ENCODE data around the gene TSHR. TPM values are rescaled to one million over a fixed set of nuclear protein-coding genes. Genes with fewer than 3 reads are reported as not detected.

Gene TSHR
- total RNA-seq, 1 donor = not detected

GRCh38 chr14:81179631-81180030 is 224.2 kb downstream of the TSHR start:
- H3K27me3 ChIP-seq (ENCODE audit: insufficient read depth, low read length) = no peaks in the 10 kb centered on the region
- peaks cover 14% of the 10 kb centered on the region for H3K4me1 ChIP-seq (ENCODE audit: insufficient read depth, low read length)
- H2AFZ ChIP-seq (ENCODE audit: low read length) = no peak overlapping the region
- no peaks in the 10 kb centered on the region for H3K9me3 ChIP-seq (ENCODE audit: low read depth, low read length)
- H3K4me3 ChIP-seq (ENCODE audit: insufficient read depth, low read length) = no peak overlapping the region
- H4K20me1 ChIP-seq (ENCODE audit: insufficient read depth, low read length) = no peaks in the 10 kb centered on the region
- H3K36me3 ChIP-seq (ENCODE audit: insufficient read depth, low read length) = peaks cover 3% of the 10 kb centered on the region
- peaks cover 15% of the 10 kb centered on the region for H3K79me2 ChIP-seq (ENCODE audit: insufficient read depth, low read length)
- TF ChIP-seq CTCF (IDR thresholded peaks at IDR 0.05; ENCODE audit: extremely low read depth, low read depth, low read length) = no peak
- no peak overlapping the region for H3K27ac ChIP-seq (ENCODE audit: low read depth, low read length)
- DNase-seq (ENCODE audit: insufficient read length, low spot score, missing footprints) = no peak
- no peak overlapping the region for H3K4me2 ChIP-seq (ENCODE audit: insufficient read depth, low read length)

DNA sequence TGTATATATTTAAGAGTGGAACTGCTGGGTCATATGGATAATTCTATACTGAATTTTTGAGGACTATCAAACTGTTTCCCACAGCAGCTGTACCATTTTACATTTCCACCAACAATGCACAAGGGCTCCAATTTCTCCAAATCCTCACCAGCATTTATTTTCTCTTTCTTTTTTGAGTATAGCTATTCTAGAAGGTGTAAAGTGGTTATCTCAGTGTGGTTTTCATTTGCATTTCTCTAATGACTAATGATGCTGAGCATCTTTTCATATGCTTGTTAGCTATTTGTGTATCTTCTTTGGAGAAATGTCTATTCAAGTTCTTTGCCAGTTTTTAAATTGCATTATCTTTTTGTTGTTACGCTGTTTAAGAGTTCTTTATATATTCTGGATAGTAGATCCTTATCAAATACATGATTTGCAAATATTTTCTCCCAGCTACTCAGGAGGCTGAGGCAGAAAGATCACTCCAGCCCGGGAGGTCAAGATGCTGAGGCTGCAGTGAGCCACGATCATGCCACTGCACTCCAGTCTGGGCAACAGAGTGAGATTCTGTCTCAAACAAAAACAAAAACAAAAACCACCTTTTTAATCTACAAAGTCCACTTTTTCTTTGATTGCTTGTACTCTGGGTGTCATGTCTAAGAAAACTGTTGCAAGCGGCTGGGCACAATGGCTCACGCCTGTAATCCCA is 232.6 kb downstream of the TSHR start:
- TF ChIP-seq CTCF (IDR thresholded peaks at IDR 0.05; ENCODE audit: extremely low read depth, low read depth, low read length) = no peak
- no peak for DNase-seq (ENCODE audit: insufficient read length, low spot score, missing footprints)
- Histone ChIP-seq H3K9me3 (ENCODE audit: low read depth, low read length) (no peaks in the 10 kb centered on the region), H3K27me3 (ENCODE audit: insufficient read depth, low read length) (no peaks in the 10 kb centered on the region), H3K4me3 (ENCODE audit: insufficient read depth, low read length) (no peak overlapping the region), H3K36me3 (ENCODE audit: insufficient read depth, low read length) (peaks cover 26% of the 10 kb centered on the region), H3K4me2 (ENCODE audit: insufficient read depth, low read length) (no peak overlapping the region), H3K27ac (ENCODE audit: low read depth, low read length) (no peak overlapping the region), H3K4me1 (ENCODE audit: insufficient read depth, low read length) (peaks cover 5% of the 10 kb centered on the region), H4K20me1 (ENCODE audit: insufficient read depth, low read length) (no peaks in the 10 kb centered on the region), H3K79me2 (ENCODE audit: insufficient read depth, low read length) (peaks cover 41% of the 10 kb centered on the region), H2AFZ (ENCODE audit: low read length) (no peak overlapping the region)

- H2AFZ ChIP-seq (ENCODE audit: low read length) = no peak overlapping the region
- H3K4me1 ChIP-seq (ENCODE audit: insufficient read depth, low read length) = no peaks in the 10 kb centered on the region
- no peak overlapping the region for H3K4me3 ChIP-seq (ENCODE audit: insufficient read depth, low read length)
- H3K36me3 ChIP-seq (ENCODE audit: insufficient read depth, low read length) = peaks cover 47% of the 10 kb centered on the region
- no peaks in the 10 kb centered on the region for H3K27me3 ChIP-seq (ENCODE audit: insufficient read depth, low read length)
- H3K4me2 ChIP-seq (ENCODE audit: insufficient read depth, low read length) = no peak overlapping the region
- H4K20me1 ChIP-seq (ENCODE audit: insufficient read depth, low read length) = no peaks in the 10 kb centered on the region
- no peak overlapping the region for H3K27ac ChIP-seq (ENCODE audit: low read depth, low read length)
- H3K9me3 ChIP-seq (ENCODE audit: low read depth, low read length) = no peaks in the 10 kb centered on the region
- no peak for TF ChIP-seq CTCF (IDR thresholded peaks at IDR 0.05; ENCODE audit: extremely low read depth, low read depth, low read length)
- DNase-seq (ENCODE audit: insufficient read length, low spot score, missing footprints) = no peak
- peaks cover 27% of the 10 kb centered on the region for H3K79me2 ChIP-seq (ENCODE audit: insufficient read depth, low read length)
These were observed 237.2 kb downstream of the TSHR start for GRCh38 chr14:81192594-81192993.

GRCh38 chr14:81193924-81194633 is 238.7 kb downstream of the TSHR start:
- Histone ChIP-seq H3K4me3 (ENCODE audit: insufficient read depth, low read length) (no peak overlapping the region), H3K9me3 (ENCODE audit: low read depth, low read length) (no peaks in the 10 kb centered on the region), H3K27me3 (ENCODE audit: insufficient read depth, low read length) (no peaks in the 10 kb centered on the region), H3K36me3 (ENCODE audit: insufficient read depth, low read length) (peaks cover 47% of the 10 kb centered on the region), H2AFZ (ENCODE audit: low read length) (no peak overlapping the region), H3K4me1 (ENCODE audit: insufficient read depth, low read length) (no peaks in the 10 kb centered on the region), H3K79me2 (ENCODE audit: insufficient read depth, low read length) (peaks cover 18% of the 10 kb centered on the region), H3K27ac (ENCODE audit: low read depth, low read length) (no peak overlapping the region), H4K20me1 (ENCODE audit: insufficient read depth, low read length) (no peaks in the 10 kb centered on the region), H3K4me2 (ENCODE audit: insufficient read depth, low read length) (no peak overlapping the region)
- TF ChIP-seq CTCF (IDR thresholded peaks at IDR 0.05; ENCODE audit: extremely low read depth, low read depth, low read length) = no peak
- no peak for DNase-seq (ENCODE audit: insufficient read length, low spot score, missing footprints)
